Skin of body (tissue), 1 donor: ENCODE results near the gene PAXIP1. TPM values are rescaled to one million over a fixed set of nuclear protein-coding genes. Genes with fewer than 3 reads are reported as not detected.

ENCODE experiments used
- total RNA-seq: library from RNA; depleted of rRNA; stranded (reverse); fragments of >200 nt; gene quantifications from one replicate; pipeline ENCODE4 v1.2.3, GENCODE V29; 2014

Gene PAXIP1
- total RNA-seq, 1 donor from 2014 or later: 10.5 TPM

Other genes with a start within 250 kb of the PAXIP1 start
- gene HTR5A, start 67.2 kb upstream of the PAXIP1 start, total RNA-seq: not detected